SK-N-SH (cell line): ENCODE measurements around the gene AGXT2. TPM values are rescaled to one million over a fixed set of nuclear protein-coding genes. Genes with fewer than 3 reads are reported as not detected.

Experiments used
- CTCF ChIA-PET: fragments of 300-600, 350-600 bp; formaldehyde crosslinking; extraction: SDS; loops from one replicate; lab custom pipeline; 2021; lab: Yijun Ruan, JAX
- POLR2A ChIA-PET: fragments of 350-600 bp; sonication (Branson Sonifier 250); formaldehyde crosslinking; extraction: SDS; loops from one replicate; lab custom pipeline; 2020; ENCODE audit warnings: antibody characterized with exemption, inconsistent platforms; lab: Yijun Ruan, JAX
- DNase-seq: peaks from one replicate; pipeline ENCODE4 v3.0.0; 2012
- H2AFZ ChIP-seq: fragments of 200-600 bp; sonication (generic); 2 replicates; pipeline ENCODE4 v1.8.1; 2016; ENCODE audit warnings: antibody characterized with exemption, mild to moderate bottlenecking, low read depth
- H3F3A ChIP-seq: fragments of 200-600 bp; sonication (generic); replicated peaks from 2 replicates; pipeline ENCODE3; 2016; ENCODE audit warnings: antibody characterized with exemption, mild to moderate bottlenecking; ENCODE audit not compliant: insufficient read depth
- H3K27ac ChIP-seq, 2 experiments: fragments of 200-500 bp in 1 of 2; fragments of 200-600 bp in 1 of 2; sonication (Bioruptor generic) in 1 of 2; sonication (generic), shearing (Covaris generic) in 1 of 2; 2 replicates each; pipeline versions ENCODE4 v1.5.1 to v1.6.1; 2014 to 2016; ENCODE audit warnings: low read depth in 2 of 2, inconsistent platforms in 1 of 2, low read length in 1 of 2, mild to moderate bottlenecking in 1 of 2, mixed read lengths in 1 of 2
- H3K27me3 ChIP-seq: fragments of 200-600 bp; sonication (generic), shearing (Covaris generic); 2 replicates; pipeline ENCODE4 v1.6.1; 2016; ENCODE audit warnings: mixed run types; ENCODE audit not compliant: insufficient read depth
- H3K36me3 ChIP-seq, 2 experiments: fragments of 200-500 bp in 1 of 2; fragments of 200-600 bp in 1 of 2; sonication (Bioruptor generic) in 1 of 2; sonication (generic) in 1 of 2; replicated peaks in 1 of 2; 2 replicates each; pipeline versions ENCODE3 to v1.5.1; 2014 to 2016; ENCODE audit warnings: low read length in 1 of 2, mild to moderate bottlenecking in 1 of 2; ENCODE audit not compliant: insufficient read depth in 2 of 2, control insufficient read depth in 1 of 2
- H3K4me1 ChIP-seq, 2 experiments: fragments of 200-500 bp in 1 of 2; fragments of 200-600 bp in 1 of 2; sonication (Bioruptor generic) in 1 of 2; sonication (generic), shearing (Covaris generic) in 1 of 2; 2 replicates each; pipeline versions ENCODE4 v1.5.1 to v1.6.1; 2014 to 2016; ENCODE audit warnings: low read depth in 1 of 2, low read length in 1 of 2, mixed run types in 1 of 2; ENCODE audit not compliant: insufficient read depth in 2 of 2, control insufficient read depth in 1 of 2
- H3K4me2 ChIP-seq: fragments of 200-600 bp; sonication (generic), shearing (Covaris generic); 2 replicates; pipeline ENCODE4 v1.6.1; 2017; ENCODE audit warnings: mixed run types
- H3K4me3 ChIP-seq, 2 experiments: fragments of 200-500 bp in 1 of 2; fragments of 200-600 bp in 1 of 2; sonication (Bioruptor generic) in 1 of 2; sonication (generic), shearing (Covaris generic) in 1 of 2; 2 replicates each; pipeline versions ENCODE4 v1.5.1 to v1.8.1; 2014 to 2016; ENCODE audit warnings: low read depth in 2 of 2, inconsistent platforms in 1 of 2, low read length in 1 of 2, mild to moderate bottlenecking in 1 of 2, mixed read lengths in 1 of 2, moderate library complexity in 1 of 2
- H3K79me2 ChIP-seq: fragments of 200-600 bp; sonication (generic); 2 replicates; pipeline ENCODE4 v1.8.1; 2017; ENCODE audit warnings: mild to moderate bottlenecking; ENCODE audit not compliant: insufficient read depth
- H3K9ac ChIP-seq: fragments of 200-600 bp; sonication (generic); 2 replicates; pipeline ENCODE4 v1.6.1; 2017; ENCODE audit warnings: mixed run types
- H3K9me2 ChIP-seq: fragments of 200-600 bp; sonication (generic); 2 replicates; pipeline ENCODE4 v1.6.1; 2017; ENCODE audit warnings: mixed run types
- H3K9me3 ChIP-seq: fragments of 200-600 bp; sonication (generic); 2 replicates; pipeline ENCODE4 v1.6.1; 2017; ENCODE audit warnings: mixed run types, mild to moderate bottlenecking, moderate library complexity
- H4K20me1 ChIP-seq: fragments of 200-600 bp; sonication (generic); 2 replicates; pipeline ENCODE4 v1.6.1; 2017; ENCODE audit warnings: mild to moderate bottlenecking, mixed run types; ENCODE audit not compliant: insufficient read depth
- ELF1 ChIP-seq: IDR thresholded peaks from 2 replicates; pipeline ENCODE4 v1.4.0; 2012
- EP300 ChIP-seq, 2 experiments: IDR thresholded peaks; 2 replicates each; pipeline versions ENCODE4 v1.4.0 to v1.6.1; 2012; ENCODE audit warnings: borderline replicate concordance in 1 of 2, low read depth in 1 of 2, low read length in 1 of 2
- EZH2phosphoT487 ChIP-seq: fragments of 200-600 bp; sonication (generic); IDR thresholded peaks from 2 replicates; pipeline ENCODE4 v1.6.1; 2017; ENCODE audit warnings: low read depth, mixed run types, mild to moderate bottlenecking, antibody characterized with exemption, moderate library complexity, borderline replicate concordance
- FOXJ3 ChIP-seq: sonication (generic); formaldehyde crosslinking; IDR thresholded peaks from 2 replicates; pipeline ENCODE4 v1.5.1; 2020; ENCODE audit warnings: mild to moderate bottlenecking, missing genetic modification reagents
- GABPA ChIP-seq: IDR thresholded peaks from 2 replicates; pipeline ENCODE4 v1.4.0; 2012; ENCODE audit warnings: low read depth, mild to moderate bottlenecking
- MXI1 ChIP-seq: IDR thresholded peaks from 2 replicates; pipeline ENCODE4 v1.6.1; 2012; ENCODE audit warnings: mild to moderate bottlenecking, low read depth, low read length, improper control_type of control experiment
- NRF1 ChIP-seq: IDR thresholded peaks from 2 replicates; pipeline ENCODE4 v1.6.1; 2012; ENCODE audit warnings: low read depth, mild to moderate bottlenecking, low read length
- RCOR1 ChIP-seq: fragments of 150-350 bp; IDR thresholded peaks from 2 replicates; pipeline ENCODE4 v1.6.1; 2017; ENCODE audit warnings: antibody characterized with exemption, low read length
- REST ChIP-seq: IDR thresholded peaks from 2 replicates; pipeline ENCODE4 v1.6.1; 2012; ENCODE audit warnings: mild to moderate bottlenecking, low read depth, low read length, moderate library complexity
- RXRA ChIP-seq: IDR thresholded peaks from 2 replicates; pipeline ENCODE4 v1.4.0; 2012; ENCODE audit warnings: low read depth, mild to moderate bottlenecking, borderline replicate concordance
- ZBTB33 ChIP-seq: IDR thresholded peaks from 2 replicates; pipeline ENCODE4 v1.4.0; 2012; ENCODE audit warnings: low read depth, borderline replicate concordance
- WGBS: methylation state at CpG from one replicate; pipeline ENCODE4 v1.1.6; 2017; ENCODE audit warnings: low lambda C conversion rate; 5-methylcytosine and 5-hydroxymethylcytosine counted together
- polyA plus RNA-seq, 3 experiments: library from polyadenylated mRNA; depleted of rRNA; stranded (reverse); fragments of >200 nt; gene quantifications; 2 replicates each; pipeline ENCODE4 v1.2.3, GENCODE V29; 2012
- TF ChIP-seq, protein P1 (sequence below): fragments of 200-600 bp; sonication (generic); IDR thresholded peaks from 2 replicates; pipeline ENCODE4 v1.6.1; 2017; ENCODE audit warnings: antibody characterized with exemption, mild to moderate bottlenecking, moderate library complexity

The AGXT2 gene
- polyA plus RNA-seq, 1 of the 3 experiments (the other 2 are of a cell fraction) = not detected

GRCh38 chr5:35066260-35066795 is 18.6 kb upstream of the AGXT2 start:
- H3K4me3 ChIP-seq = no peak overlapping the region
- no peaks in the 10 kb centered on the region; a peak in 1 of 4 replicates for H3K4me1 ChIP-seq
- TF ChIP-seq, protein P1, sequence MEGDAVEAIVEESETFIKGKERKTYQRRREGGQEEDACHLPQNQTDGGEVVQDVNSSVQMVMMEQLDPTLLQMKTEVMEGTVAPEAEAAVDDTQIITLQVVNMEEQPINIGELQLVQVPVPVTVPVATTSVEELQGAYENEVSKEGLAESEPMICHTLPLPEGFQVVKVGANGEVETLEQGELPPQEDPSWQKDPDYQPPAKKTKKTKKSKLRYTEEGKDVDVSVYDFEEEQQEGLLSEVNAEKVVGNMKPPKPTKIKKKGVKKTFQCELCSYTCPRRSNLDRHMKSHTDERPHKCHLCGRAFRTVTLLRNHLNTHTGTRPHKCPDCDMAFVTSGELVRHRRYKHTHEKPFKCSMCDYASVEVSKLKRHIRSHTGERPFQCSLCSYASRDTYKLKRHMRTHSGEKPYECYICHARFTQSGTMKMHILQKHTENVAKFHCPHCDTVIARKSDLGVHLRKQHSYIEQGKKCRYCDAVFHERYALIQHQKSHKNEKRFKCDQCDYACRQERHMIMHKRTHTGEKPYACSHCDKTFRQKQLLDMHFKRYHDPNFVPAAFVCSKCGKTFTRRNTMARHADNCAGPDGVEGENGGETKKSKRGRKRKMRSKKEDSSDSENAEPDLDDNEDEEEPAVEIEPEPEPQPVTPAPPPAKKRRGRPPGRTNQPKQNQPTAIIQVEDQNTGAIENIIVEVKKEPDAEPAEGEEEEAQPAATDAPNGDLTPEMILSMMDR = no peak
- TF ChIP-seq FOXJ3 (CRISPR knock-in tag) = no peak
- no peak for TF ChIP-seq EP300 (IDR thresholded peaks at IDR 0.05; ENCODE audit: borderline replicate concordance in 1 of 2, low read depth in 1 of 2, low read length in 1 of 2)
- TF ChIP-seq GABPA = no peak
- no peak for TF ChIP-seq NRF1
- no peak for TF ChIP-seq MXI1
- no peak for TF ChIP-seq REST
- no peak for TF ChIP-seq RCOR1
- no peak for TF ChIP-seq EZH2phosphoT487
- no peak for TF ChIP-seq ELF1
- TF ChIP-seq ZBTB33 = no peak
- TF ChIP-seq RXRA = no peak
- H3K9me3 ChIP-seq = no peaks in the 10 kb centered on the region
- no peaks in the 10 kb centered on the region for H3F3A ChIP-seq
- H2AFZ ChIP-seq = no peak overlapping the region
- DNase-seq = no peak
- peaks cover 6% of the 10 kb centered on the region; the same call in 1 of the 2 replicates for H3K27me3 ChIP-seq
- no peak overlapping the region for H3K4me2 ChIP-seq
- no peaks in the 10 kb centered on the region for H3K9me2 ChIP-seq
- CTCF ChIA-PET = interaction anchor here (1.1 kb wide), 1 partner anchor 63 kb away, joined by 3 read pairs; no protein-coding TSS in a partner anchor
- H3K36me3 ChIP-seq = no peaks in the 10 kb centered on the region
- POLR2A ChIA-PET = no interaction called here
- H3K27ac ChIP-seq = no peak overlapping the region
- H4K20me1 ChIP-seq = no peaks in the 10 kb centered on the region
- no peak overlapping the region for H3K9ac ChIP-seq
- 50% methylated on average over 5 of the region's 5 CpGs for WGBS
- no peaks in the 10 kb centered on the region for H3K79me2 ChIP-seq
